ENCODE measurements around the gene CLDN25.

The CLDN25 gene

DNA sequence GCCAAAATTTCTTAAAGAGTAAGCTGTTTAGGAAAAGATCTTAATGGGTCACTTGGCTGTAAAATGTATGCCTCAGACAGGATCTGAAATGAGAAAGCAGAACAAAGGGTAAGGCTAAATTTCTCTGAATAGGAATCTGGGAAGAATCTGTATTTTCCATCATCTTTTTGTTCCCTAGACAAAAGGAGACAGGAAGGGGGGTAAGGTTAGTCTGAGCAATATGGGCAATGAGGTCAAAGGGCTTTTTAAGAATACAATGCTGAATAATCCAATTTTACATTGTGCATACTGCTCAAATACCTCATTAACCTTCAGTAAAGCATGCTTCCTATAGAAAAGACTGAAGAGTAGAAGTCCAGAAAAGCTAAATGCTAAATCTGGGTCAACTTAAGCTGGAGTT lies 34.6 kb downstream of the CLDN25 start:
- no peak for DNase-seq

DNA sequence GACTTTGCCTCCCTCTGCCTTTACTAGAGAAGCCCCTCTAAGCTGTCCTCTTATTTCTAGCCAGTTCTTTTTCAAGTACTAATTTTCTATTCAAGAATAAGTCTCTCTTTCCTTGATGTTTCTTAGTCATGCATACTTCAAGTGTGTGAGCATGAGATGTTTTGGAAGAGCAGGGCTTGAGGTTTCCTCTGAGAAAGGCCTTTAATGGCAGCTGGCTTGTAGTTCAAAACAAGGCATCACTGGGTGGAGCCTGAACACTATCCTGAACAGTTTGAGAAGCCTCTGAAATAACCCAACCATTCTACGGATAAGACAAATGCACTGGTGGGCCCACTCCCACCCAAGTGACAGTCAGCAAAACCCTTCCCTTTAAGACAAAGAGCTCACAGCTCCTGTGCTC lies 37.6 kb downstream of the CLDN25 start:
- no peak for DNase-seq

DNA sequence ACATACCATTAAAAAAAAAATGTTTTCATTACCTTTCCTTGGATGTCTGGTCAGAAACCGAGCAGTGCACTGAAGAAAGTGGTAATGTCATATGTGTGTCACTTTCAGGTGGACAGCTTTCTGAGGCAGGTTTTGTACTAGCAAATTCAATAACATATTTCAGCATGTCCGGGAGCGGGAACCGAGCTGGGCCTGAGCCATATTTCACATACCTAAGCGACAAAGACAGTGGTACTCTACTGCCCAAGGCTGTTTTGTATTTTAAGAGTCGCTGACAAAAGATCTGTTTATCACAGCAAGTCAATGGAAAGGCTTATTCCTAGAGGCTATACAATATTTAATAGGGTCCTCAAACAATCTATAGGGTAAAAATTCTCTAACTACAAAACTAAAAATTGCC lies 38.0 kb downstream of the CLDN25 start:
- DNase-seq = no peak

DNA sequence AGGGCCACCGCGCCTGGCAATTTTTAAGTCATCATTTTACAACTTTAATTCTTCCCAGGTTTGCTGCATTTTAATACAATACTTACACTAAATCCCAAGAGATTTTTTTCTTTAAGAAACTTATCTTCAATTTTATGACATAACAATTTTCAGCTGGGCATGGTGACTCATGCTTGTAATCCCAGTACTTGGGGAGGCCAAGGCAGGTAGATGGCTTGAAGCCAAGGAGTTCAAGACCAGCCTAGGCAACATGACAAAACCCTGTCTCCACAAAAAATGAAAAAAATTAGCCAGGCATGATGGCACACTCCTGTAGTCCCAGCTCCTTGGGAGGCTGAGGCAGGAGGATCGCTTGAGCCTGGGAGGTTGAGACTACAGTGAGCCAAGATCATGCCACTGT lies 38.8 kb downstream of the CLDN25 start:
- no peak for DNase-seq

DNA sequence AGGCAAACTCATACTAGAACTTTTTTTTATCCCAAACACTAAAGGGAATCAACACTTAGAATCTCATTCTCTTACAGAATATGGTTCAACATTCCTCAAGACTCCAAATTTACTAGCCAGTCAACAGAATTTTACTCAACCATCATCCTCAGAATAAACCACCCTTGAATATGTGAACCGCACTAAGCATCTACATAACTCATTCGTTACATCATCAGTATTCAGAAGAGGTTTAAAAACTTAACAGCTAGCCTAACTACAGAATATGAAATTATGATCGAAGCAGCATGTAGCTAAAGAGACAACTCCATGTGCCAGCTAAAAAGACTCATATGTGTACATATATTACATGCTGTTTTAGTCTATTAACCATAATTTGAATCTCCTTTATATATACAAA lies 47.9 kb downstream of the CLDN25 start:
- no peak for DNase-seq

DNA sequence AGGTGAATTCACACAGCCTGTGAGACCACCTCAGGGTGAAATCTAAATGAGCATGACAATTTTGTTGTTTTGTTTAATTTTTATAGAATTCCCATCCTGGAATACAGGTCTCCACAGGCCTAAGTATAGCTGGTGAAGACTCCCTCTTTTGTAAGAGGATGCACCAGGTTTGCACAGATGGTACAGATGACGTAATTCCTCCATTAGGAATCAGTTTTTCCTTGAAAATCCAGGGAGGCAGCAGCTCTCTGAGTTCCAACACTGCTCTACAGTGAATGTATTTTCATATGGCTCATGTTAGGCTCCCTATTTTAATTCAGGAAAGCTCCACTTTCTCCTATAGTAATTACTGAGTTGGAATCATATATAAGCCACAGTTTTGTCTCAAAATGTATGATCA lies 48.6 kb downstream of the CLDN25 start:
- DNase-seq = no peak

DNA sequence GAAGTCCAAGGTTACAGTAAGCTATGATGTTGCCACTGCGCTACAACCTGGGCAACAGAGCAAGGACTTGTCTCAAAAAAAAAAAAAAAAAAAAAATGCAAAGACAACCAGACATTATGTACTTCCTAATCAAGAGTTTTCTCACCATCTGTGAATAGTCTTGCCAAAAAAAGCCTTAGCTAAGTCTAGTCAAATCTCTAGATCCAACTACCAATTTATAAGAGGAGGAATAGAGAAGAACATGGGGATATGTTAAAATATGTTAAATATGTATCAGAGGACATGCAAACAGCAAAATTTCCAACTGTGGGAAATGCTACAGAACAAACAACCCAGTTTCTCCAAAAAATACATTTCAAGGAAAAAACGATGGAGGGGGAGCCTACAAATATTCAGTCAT lies 50.2 kb downstream of the CLDN25 start:
- DNase-seq = no peak
